ENCODE data around the gene ZFHX3. TPM values are rescaled to one million over a fixed set of nuclear protein-coding genes. Genes with fewer than 3 reads are reported as not detected.

Gene ZFHX3
- total RNA-seq, 8 experiments from 2014 or later: 7.4 to 31.9 (median 21.7) TPM

GRCh38 chr16:72937360-72937759 is 110.6 kb downstream of the ZFHX3 start:
- H3K27ac ChIP-seq: no peak overlapping the region
- in situ Hi-C loops (cut with MboI; ENCODE audit: low pct_unique_long_range_greater_than_20kb in 2 of 9, low sequenced_read_pairs in 9 of 9, unreplicated experiment in 9 of 9): no loop called here
- WGBS, 10 experiments: 82 to 100% (median 94%) methylated on average over 3 to 8 of the region's 9 CpGs; no CpG with 5 or more reads in 3 of the 10 experiments
- H3K4me3 ChIP-seq: no peak overlapping the region
- peaks cover 22 to 30% of the 10 kb centered on the region in 2 donors for H3K4me1 ChIP-seq (replicated peaks in 1 of 2)
- no peak for ATAC-seq (replicated peaks in 6 of 8)

DNA sequence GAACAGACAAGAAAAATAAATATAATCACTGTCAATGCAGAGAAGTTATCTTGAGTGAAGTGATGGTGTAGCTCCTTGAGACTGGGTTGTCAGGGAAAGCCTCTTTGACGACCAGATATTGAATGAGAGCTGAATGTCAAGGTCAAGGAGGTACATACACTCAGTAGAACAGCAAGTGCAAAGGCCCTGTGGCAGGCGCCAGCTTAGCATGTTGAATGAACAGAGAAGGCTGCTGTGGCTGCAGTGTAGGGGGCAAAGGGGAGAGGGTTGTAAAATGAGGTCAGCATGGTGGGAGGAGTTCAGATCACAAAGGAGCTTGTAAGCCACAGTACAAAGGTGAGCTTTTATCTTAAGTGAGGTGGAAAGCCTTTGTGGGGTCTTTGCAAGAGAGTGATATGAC is 111.5 kb downstream of the ZFHX3 start:
- in situ Hi-C loops (cut with MboI; ENCODE audit: low pct_unique_long_range_greater_than_20kb in 2 of 9, low sequenced_read_pairs in 9 of 9, unreplicated experiment in 9 of 9): no loop called here
- no peak overlapping the region for H3K4me3 ChIP-seq
- peaks cover 31 to 39% of the 10 kb centered on the region in 2 donors for H3K4me1 ChIP-seq (replicated peaks in 1 of 2)
- H3K27ac ChIP-seq: no peak overlapping the region
- 33 to 100% (median 100%) methylated on average over 1 to 2 of the region's 2 CpGs; no CpG with 5 or more reads in 3 of the 10 experiments for WGBS, 10 experiments
- ATAC-seq (replicated peaks in 6 of 8): no peak

DNA sequence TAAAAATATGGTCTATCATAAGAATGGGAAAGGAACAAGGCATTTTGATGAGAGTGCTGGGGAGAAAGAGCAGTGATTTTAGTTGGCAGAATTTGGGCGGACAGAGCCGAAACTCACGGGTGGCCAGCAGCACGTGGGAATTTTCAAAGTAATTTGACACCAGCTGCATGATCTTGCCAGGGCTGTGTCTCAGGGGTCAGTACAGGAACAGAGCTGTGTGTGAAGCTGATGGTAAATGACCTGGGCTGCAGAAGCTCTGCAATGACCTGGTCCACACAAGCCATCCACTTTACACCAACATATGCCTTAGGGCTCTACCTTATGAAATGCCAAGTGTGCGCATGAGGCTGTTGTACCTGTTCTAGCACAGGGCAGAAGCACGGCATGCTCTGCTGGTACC is 112.0 kb downstream of the ZFHX3 start:
- WGBS, 10 experiments: 55 to 100% (median 81%) methylated on average over 1 to 6 of the region's 6 CpGs; no CpG with 5 or more reads in 2 of the 10 experiments
- no peak overlapping the region for H3K27ac ChIP-seq
- in situ Hi-C loops (cut with MboI; ENCODE audit: low pct_unique_long_range_greater_than_20kb in 2 of 9, low sequenced_read_pairs in 9 of 9, unreplicated experiment in 9 of 9): no loop called here
- peaks cover 36 to 44% of the 10 kb centered on the region in 2 donors for H3K4me1 ChIP-seq (replicated peaks in 1 of 2)
- no peak overlapping the region for H3K4me3 ChIP-seq
- ATAC-seq (replicated peaks in 6 of 8): no peak

GRCh38 chr16:72934636-72935403 is 113.1 kb downstream of the ZFHX3 start:
- WGBS, 10 experiments: 18 to 96% (median 87%) methylated on average over 4 to 13 of the region's 17 CpGs
- Histone ChIP-seq H3K27ac (no peak overlapping the region), H3K4me1 (replicated peaks in 1 of 2) (peaks cover 45 to 52% of the 10 kb centered on the region in 2 donors), H3K4me3 (no peak overlapping the region)
- in situ Hi-C loops (cut with MboI; ENCODE audit: low pct_unique_long_range_greater_than_20kb in 2 of 9, low sequenced_read_pairs in 9 of 9, unreplicated experiment in 9 of 9): no loop called here
- no peak for ATAC-seq (replicated peaks in 6 of 8)

GRCh38 chr16:72932677-72933335 is 115.1 kb downstream of the ZFHX3 start:
- H3K4me1 ChIP-seq (replicated peaks in 1 of 2): peaks cover 41 to 45% of the 10 kb centered on the region in 2 donors
- no peak overlapping the region for H3K4me3 ChIP-seq
- in situ Hi-C loops (cut with MboI; ENCODE audit: low pct_unique_long_range_greater_than_20kb in 2 of 9, low sequenced_read_pairs in 9 of 9, unreplicated experiment in 9 of 9): no loop called here
- WGBS, 10 experiments: 85 to 100% (median 98%) methylated on average over 2 to 10 of the region's 11 CpGs; no CpG with 5 or more reads in 1 of the 10 experiments
- H3K27ac ChIP-seq: no peak overlapping the region
- ATAC-seq (replicated peaks in 6 of 8): no peak

DNA sequence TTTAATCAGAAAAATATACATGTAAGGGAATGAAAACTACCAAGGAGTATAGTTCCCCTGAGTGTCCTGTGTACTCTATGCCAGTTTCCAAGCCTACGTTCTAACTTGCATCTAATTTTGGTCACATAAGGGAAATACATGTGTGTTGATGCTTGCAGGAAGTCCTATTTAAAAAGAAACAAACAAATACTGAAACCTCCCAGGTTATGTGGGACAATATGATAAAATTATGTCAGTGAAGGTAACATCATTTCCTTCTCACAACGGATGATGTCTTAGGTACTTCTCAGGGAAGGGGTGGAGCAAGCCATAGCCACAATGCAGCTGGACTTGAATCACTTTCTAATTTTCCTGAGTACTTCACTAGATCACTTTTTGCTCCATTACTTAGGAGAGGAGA is 115.9 kb downstream of the ZFHX3 start:
- Histone ChIP-seq H3K4me1 (replicated peaks in 1 of 2) (peaks cover 49 to 53% of the 10 kb centered on the region in 2 donors), H3K27ac (no peak overlapping the region), H3K4me3 (no peak overlapping the region)
- WGBS, 10 experiments: 20 to 82% (median 44%) methylated on average over 1 to 2 of the region's 2 CpGs; no CpG with 5 or more reads in 2 of the 10 experiments
- in situ Hi-C loops (cut with MboI; ENCODE audit: low pct_unique_long_range_greater_than_20kb in 2 of 9, low sequenced_read_pairs in 9 of 9, unreplicated experiment in 9 of 9): no loop called here
- peak in 1 of 8 experiments; percentile 8 for ATAC-seq (replicated peaks in 6 of 8)

- Histone ChIP-seq H3K4me1 (replicated peaks in 1 of 2) (peaks cover 56 to 65% of the 10 kb centered on the region in 2 donors), H3K4me3 (no peak overlapping the region), H3K27ac (no peak overlapping the region)
- WGBS, 10 experiments: 84 to 97% (median 91%) methylated on average over 4 to 7 of the region's 7 CpGs
- ATAC-seq (replicated peaks in 6 of 8): no peak
- in situ Hi-C loops (cut with MboI; ENCODE audit: low pct_unique_long_range_greater_than_20kb in 2 of 9, low sequenced_read_pairs in 9 of 9, unreplicated experiment in 9 of 9): no loop called here
These were observed 117.5 kb downstream of the ZFHX3 start for GRCh38 chr16:72930396-72930795.

- in situ Hi-C loops (cut with MboI; ENCODE audit: low pct_unique_long_range_greater_than_20kb in 2 of 9, low sequenced_read_pairs in 9 of 9, unreplicated experiment in 9 of 9): no loop called here
- no peak for ATAC-seq (replicated peaks in 6 of 8)
- H3K27ac ChIP-seq: no peak overlapping the region
- H3K4me3 ChIP-seq: no peak overlapping the region
- H3K4me1 ChIP-seq (replicated peaks in 1 of 2): peaks cover 65 to 73% of the 10 kb centered on the region in 2 donors
- WGBS, 10 experiments: 90 to 100% (median 100%) methylated on average over 1 to 3 of the region's 11 CpGs; no CpG with 5 or more reads in 4 of the 10 experiments
These were observed 119.6 kb downstream of the ZFHX3 start for GRCh38 chr16:72928090-72928981.

DNA sequence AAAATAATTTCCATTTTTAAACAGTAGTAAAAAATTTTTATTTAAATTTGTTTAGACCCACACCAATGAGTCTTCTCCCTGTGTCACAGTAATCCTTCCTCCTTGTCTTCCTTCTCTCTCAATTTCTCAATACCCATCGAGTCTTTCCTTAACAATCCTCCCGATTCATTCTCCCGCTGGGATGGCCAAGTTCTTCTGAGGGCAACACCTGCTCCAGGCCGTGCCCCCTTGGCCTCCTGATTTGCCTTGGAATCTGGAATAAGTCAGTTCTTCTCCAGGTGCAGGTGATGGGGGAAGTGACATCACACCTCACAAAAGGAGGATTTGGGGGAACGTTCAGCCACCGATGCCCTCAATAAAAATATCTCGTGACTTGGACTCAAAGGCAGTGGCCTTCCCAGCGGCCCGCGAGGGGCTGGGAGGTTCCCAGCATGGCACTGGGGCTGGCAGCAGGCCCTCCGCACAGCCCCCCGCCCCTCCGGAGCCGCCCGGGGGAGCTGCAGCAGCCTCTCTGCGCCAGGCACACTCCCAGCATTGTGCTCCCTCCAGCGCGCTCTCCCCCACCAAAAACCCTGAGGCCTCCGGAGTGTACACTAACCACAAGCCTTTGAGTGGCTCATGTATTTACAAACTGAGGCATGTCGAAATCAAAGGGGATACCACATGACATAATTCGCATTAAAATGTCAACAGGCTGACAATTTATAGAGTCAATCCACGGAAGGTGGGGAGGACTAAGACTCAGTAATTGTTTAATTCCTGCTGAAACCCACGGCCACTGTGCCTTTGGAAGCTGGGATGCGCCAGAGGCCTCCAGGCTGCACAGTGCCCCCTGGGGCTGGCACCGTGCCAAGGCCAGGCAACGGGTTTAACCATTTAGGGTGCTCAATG is 120.5 kb downstream of the ZFHX3 start:
- Histone ChIP-seq H3K4me3 (no peak overlapping the region), H3K27ac (no peak overlapping the region), H3K4me1 (replicated peaks in 1 of 2) (peaks cover 71 to 78% of the 10 kb centered on the region in 2 donors)
- ATAC-seq (replicated peaks in 6 of 8): peak; percentile 69 to 87 (median 80)
- in situ Hi-C loops (cut with MboI; ENCODE audit: low pct_unique_long_range_greater_than_20kb in 2 of 9, low sequenced_read_pairs in 9 of 9, unreplicated experiment in 9 of 9): no loop called here
- 18 to 100% (median 80%) methylated on average over 2 to 16 of the region's 26 CpGs; no CpG with 5 or more reads in 1 of the 10 experiments for WGBS, 10 experiments

GRCh38 chr16:72926177-72927070 is 121.5 kb downstream of the ZFHX3 start:
- no peak overlapping the region for H3K27ac ChIP-seq
- H3K4me3 ChIP-seq: no peak overlapping the region
- in situ Hi-C loops (cut with MboI; ENCODE audit: low pct_unique_long_range_greater_than_20kb in 2 of 9, low sequenced_read_pairs in 9 of 9, unreplicated experiment in 9 of 9): no loop called here
- ATAC-seq (replicated peaks in 6 of 8): peak in 1 of 8 experiments; percentile 5
- 55 to 100% (median 84%) methylated on average over 3 to 11 of the region's 12 CpGs for whole genome bisulfite sequencing, 10 experiments
- H3K4me1 ChIP-seq (replicated peaks in 1 of 2): peaks cover 72 to 78% of the 10 kb centered on the region in 2 donors

DNA sequence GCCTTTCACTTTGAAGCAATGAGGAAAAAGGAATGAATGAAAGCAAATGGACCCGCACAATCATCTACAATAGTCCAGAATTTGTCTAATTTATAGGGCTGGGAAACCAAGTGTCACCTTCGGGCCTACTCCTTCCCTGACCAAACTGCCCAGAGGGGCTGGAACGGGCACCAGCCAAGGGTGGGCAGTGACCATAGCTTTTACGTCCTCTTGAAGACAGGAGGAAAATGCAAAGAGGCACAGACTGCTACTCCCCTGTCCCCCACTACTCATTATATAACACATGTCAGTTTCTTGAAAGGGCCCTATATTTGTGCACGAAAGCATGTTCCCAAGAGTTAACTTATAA is 122.3 kb downstream of the ZFHX3 start:
- Histone ChIP-seq H3K4me1 (replicated peaks in 1 of 2) (peaks cover 72 to 75% of the 10 kb centered on the region in 2 donors), H3K4me3 (no peak overlapping the region), H3K27ac (no peak overlapping the region)
- 88 to 100% (median 98%) methylated on average over 1 to 5 of the region's 5 CpGs; no CpG with 5 or more reads in 2 of the 10 experiments for WGBS, 10 experiments
- in situ Hi-C loops (cut with MboI; ENCODE audit: low pct_unique_long_range_greater_than_20kb in 2 of 9, low sequenced_read_pairs in 9 of 9, unreplicated experiment in 9 of 9): no loop called here
- ATAC-seq (replicated peaks in 6 of 8): no peak

All from motor neuron (in vitro differentiated cells).